ENCODE results near the gene ATP6V1C2.

Gene ATP6V1C2

DNA sequence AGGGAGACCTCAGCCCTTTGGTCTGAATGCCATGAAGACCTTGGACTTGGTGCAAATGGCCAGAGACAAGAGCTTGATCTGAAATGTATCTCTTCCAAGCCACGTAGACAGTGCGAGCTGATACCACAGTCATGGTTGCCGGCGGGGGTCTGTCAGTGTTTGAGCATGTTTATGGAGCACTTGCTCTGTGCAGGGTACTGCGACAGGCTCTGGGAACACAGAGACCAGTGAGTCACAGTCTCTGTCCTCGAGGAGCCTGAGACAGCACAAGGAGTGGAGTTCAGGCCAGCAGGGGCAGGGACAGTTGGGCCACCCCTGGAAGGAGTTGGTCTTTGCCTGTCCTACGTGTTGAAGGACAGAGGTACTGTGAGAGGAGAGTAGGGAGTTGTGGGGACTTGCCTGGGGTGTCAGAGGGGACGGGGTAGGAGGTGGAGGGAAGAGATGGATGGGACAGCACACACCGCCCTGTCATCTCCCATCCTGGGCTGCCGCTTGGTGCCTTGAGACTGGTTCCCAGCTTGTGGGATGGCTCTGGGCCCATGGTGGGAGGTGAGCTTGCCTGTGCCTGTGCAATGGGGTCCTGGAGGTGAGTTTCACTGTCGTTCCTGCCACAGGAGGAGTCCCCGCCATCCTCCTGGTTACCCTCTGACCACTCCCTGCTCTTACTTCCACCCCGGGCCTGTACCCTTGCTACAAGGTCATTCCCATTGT is 39.5 kb downstream of the ATP6V1C2 start:
- Histone ChIP-seq H3K9me3 (ENCODE audit: low read length) (no peaks in the 10 kb centered on the region), H3K27me3 (ENCODE audit: insufficient read depth, low read length) (no peaks in the 10 kb centered on the region), H3K4me1 (ENCODE audit: insufficient read depth, low read length, severe bottlenecking) (no peaks in the 10 kb centered on the region), H3F3A (ENCODE audit: insufficient read depth, low read length) (no peaks in the 10 kb centered on the region), H3K36me3 (ENCODE audit: insufficient read depth, low read length) (no peaks in the 10 kb centered on the region), H2AFZ (ENCODE audit: low read length) (no peak overlapping the region), H4K20me1 (ENCODE audit: insufficient read depth, low read length) (no peaks in the 10 kb centered on the region), H3K9ac (ENCODE audit: low read length) (no peak overlapping the region), H3K27ac (ENCODE audit: low read depth, low read length, poor library complexity, severe bottlenecking) (no peak overlapping the region), H3K4me3 (ENCODE audit: low read depth, low read length, poor library complexity, severe bottlenecking) (no peak overlapping the region), H3K4me2 (ENCODE audit: low read length) (no peak overlapping the region), H3K79me2 (ENCODE audit: insufficient read depth, low read length) (no peaks in the 10 kb centered on the region), H3K9me2 (ENCODE audit: low read depth, low read length) (no peaks in the 10 kb centered on the region)
- no peak for TF ChIP-seq CTCF (IDR thresholded peaks at IDR 0.05; ENCODE audit: low read length)
- no peak for TF ChIP-seq EZH2 (IDR thresholded peaks at IDR 0.05; ENCODE audit: borderline replicate concordance, low read length)

GRCh38 chr2:10761591-10761990 is 40.2 kb downstream of the ATP6V1C2 start:
- Histone ChIP-seq H3K4me1 (ENCODE audit: insufficient read depth, low read length, severe bottlenecking) (no peaks in the 10 kb centered on the region), H3K4me2 (ENCODE audit: low read length) (no peak overlapping the region), H3K36me3 (ENCODE audit: insufficient read depth, low read length) (no peaks in the 10 kb centered on the region), H4K20me1 (ENCODE audit: insufficient read depth, low read length) (no peaks in the 10 kb centered on the region), H3K27ac (ENCODE audit: low read depth, low read length, poor library complexity, severe bottlenecking) (no peak overlapping the region), H3K79me2 (ENCODE audit: insufficient read depth, low read length) (no peaks in the 10 kb centered on the region), H3K27me3 (ENCODE audit: insufficient read depth, low read length) (no peaks in the 10 kb centered on the region), H3K9me2 (ENCODE audit: low read depth, low read length) (no peaks in the 10 kb centered on the region), H3K9me3 (ENCODE audit: low read length) (no peaks in the 10 kb centered on the region), H2AFZ (ENCODE audit: low read length) (no peak overlapping the region), H3K4me3 (ENCODE audit: low read depth, low read length, poor library complexity, severe bottlenecking) (no peak overlapping the region), H3F3A (ENCODE audit: insufficient read depth, low read length) (no peaks in the 10 kb centered on the region), H3K9ac (ENCODE audit: low read length) (no peak overlapping the region)
- TF ChIP-seq EZH2 (IDR thresholded peaks at IDR 0.05; ENCODE audit: borderline replicate concordance, low read length) (no peak), CTCF (IDR thresholded peaks at IDR 0.05; ENCODE audit: low read length) (no peak)

DNA sequence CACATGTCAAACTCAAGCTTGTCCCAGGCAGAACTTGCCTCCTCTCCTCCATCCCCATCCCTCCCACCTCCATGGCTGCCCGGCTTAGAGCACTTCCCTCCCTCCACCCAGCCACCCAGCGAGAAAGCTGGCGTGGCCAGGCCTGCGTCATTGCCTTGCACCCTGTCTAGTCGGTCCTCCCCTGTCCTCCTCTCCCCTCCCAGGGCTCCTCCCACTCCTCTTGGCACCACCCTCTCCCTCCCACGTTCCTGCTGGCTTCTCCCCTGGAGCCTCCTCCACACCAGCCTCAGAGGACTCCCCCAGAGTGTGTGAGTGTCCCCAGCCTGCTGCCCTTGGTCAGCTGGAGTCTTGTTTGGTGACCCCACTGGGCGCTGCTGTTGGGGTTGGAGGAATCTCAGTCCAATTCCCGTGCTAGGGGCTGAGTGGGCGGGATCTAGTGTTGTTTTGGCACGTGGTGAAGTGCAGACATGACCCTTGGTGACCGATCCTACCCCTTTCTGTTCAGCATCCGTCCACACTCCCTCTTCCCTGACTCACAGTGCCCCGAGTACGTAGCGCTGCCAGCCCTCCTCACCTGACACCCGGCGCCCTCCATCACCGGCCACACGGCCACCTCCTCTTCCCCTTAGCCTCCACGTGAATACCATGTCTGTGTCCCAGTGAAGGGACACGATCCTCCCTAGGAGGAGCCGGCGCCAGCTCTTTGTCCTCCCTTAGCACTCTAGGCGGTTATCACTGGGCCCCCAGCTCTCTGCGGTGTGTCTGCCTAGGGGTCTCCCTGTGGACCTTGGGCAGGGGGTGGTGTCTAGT is 41.4 kb downstream of the ATP6V1C2 start:
- Histone ChIP-seq H2AFZ (ENCODE audit: low read length) (no peak overlapping the region), H3K4me2 (ENCODE audit: low read length) (no peak overlapping the region), H3K4me1 (ENCODE audit: insufficient read depth, low read length, severe bottlenecking) (no peaks in the 10 kb centered on the region), H3K4me3 (ENCODE audit: low read depth, low read length, poor library complexity, severe bottlenecking) (no peak overlapping the region), H3K79me2 (ENCODE audit: insufficient read depth, low read length) (no peaks in the 10 kb centered on the region), H3K9me2 (ENCODE audit: low read depth, low read length) (no peaks in the 10 kb centered on the region), H3K9ac (ENCODE audit: low read length) (no peak overlapping the region), H3K36me3 (ENCODE audit: insufficient read depth, low read length) (no peaks in the 10 kb centered on the region), H3K27me3 (ENCODE audit: insufficient read depth, low read length) (no peaks in the 10 kb centered on the region), H3F3A (ENCODE audit: insufficient read depth, low read length) (no peaks in the 10 kb centered on the region), H3K27ac (ENCODE audit: low read depth, low read length, poor library complexity, severe bottlenecking) (no peak overlapping the region), H3K9me3 (ENCODE audit: low read length) (no peaks in the 10 kb centered on the region), H4K20me1 (ENCODE audit: insufficient read depth, low read length) (no peaks in the 10 kb centered on the region)
- TF ChIP-seq CTCF (IDR thresholded peaks at IDR 0.05; ENCODE audit: low read length), result no peak
- no peak for TF ChIP-seq EZH2 (IDR thresholded peaks at IDR 0.05; ENCODE audit: borderline replicate concordance, low read length)
